GM12891 (cell line): Measurements from ENCODE around the gene TGFBR3.

Source experiments
- PAX5 ChIP-seq: IDR thresholded peaks from 2 replicates; pipeline ENCODE4 v1.6.1; 2011; ENCODE audit warnings: low read length, moderate library complexity, mild to moderate bottlenecking; ENCODE audit not compliant: insufficient read depth, severe bottlenecking
- POLR2A ChIP-seq: IDR thresholded peaks from 2 replicates; pipeline ENCODE4 v1.6.1; 2011; ENCODE audit warnings: low read depth, low read length, control low read depth
- POLR2AphosphoS5 ChIP-seq: IDR thresholded peaks from 2 replicates; pipeline ENCODE4 v1.6.1; 2011; ENCODE audit warnings: low read depth, low read length, control low read depth
- SPI1 ChIP-seq: IDR thresholded peaks from 2 replicates; pipeline ENCODE4 v1.6.1; 2011; ENCODE audit warnings: low read depth, low read length, control low read depth
- TAF1 ChIP-seq: IDR thresholded peaks from 2 replicates; pipeline ENCODE4 v1.6.1; 2011; ENCODE audit warnings: low read depth, low read length, control low read depth

DNA sequence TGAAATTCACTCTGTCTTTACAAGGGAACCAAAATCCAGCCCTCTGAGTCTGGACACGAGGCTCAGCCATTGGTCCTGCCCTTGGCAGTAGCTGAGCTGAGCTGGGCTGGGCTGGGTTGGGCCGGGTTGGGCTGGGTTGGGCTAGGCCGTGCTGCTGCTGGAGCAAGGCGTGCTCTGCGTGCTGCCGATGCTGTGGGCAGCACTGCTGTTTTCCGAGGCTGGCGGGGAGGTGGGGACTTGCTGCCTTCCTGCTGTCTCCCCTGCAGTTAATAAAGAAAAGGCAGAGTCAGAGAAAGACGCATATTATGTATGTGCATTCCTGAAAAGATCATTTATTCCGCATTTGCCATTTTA is 202.4 kb downstream of the TGFBR3 start:
- no peak for TF ChIP-seq PAX5
- TF ChIP-seq POLR2A: no peak
- no peak for TF ChIP-seq POLR2AphosphoS5
- no peak for TF ChIP-seq TAF1
- TF ChIP-seq SPI1: no peak
